Myocyte (in vitro differentiated cells): ENCODE results near the gene TRA2B. TPM values are rescaled to one million over a fixed set of nuclear protein-coding genes. Genes with fewer than 3 reads are reported as not detected.
A peak's percentile ranks its signal among the peaks of the same experiment; 100 is the strongest.
"Not testable (repeated sequence)": the region's sequence is repeated elsewhere in the genome, so short reads cannot be mapped to it uniquely, and the experiment has no call there.

ENCODE experiments used
- DNase-seq: peaks from one replicate; pipeline ENCODE4 v3.0.0-alpha.2; 2012; ENCODE audit warnings: low read depth
- total RNA-seq: library from RNA; depleted of rRNA; stranded (reverse); fragments of >200 nt; gene quantifications from 2 replicates; pipeline ENCODE4 v1.2.3, GENCODE V29; 2014

The TRA2B gene
- total RNA-seq, 1 donor from 2014 or later = 114 TPM

GRCh38 chr3:185929192-185930151 is 8.3 kb downstream of the TRA2B start:
- no peak for DNase-seq

- DNase-seq = no peak
Measured at GRCh38 chr3:185928496-185928895, 9.3 kb downstream of the TRA2B start.

GRCh38 chr3:185927501-185928200 is 10.2 kb downstream of the TRA2B start:
- DNase-seq = no peak

- DNase-seq = no peak
Measured at GRCh38 chr3:185926445-185926844, 11.4 kb downstream of the TRA2B start.

GRCh38 chr3:185925353-185925752 is 12.5 kb downstream of the TRA2B start:
- no peak for DNase-seq

GRCh38 chr3:185924375-185924774 is 13.4 kb downstream of the TRA2B start:
- no peak for DNase-seq

- no peak for DNase-seq
Measured at GRCh38 chr3:185920184-185920583, 17.6 kb downstream of the TRA2B start.

GRCh38 chr3:185916042-185916833 is 21.6 kb downstream of the TRA2B start:
- no peak for DNase-seq

- DNase-seq = no peak
Measured at GRCh38 chr3:185915642-185916041, 22.2 kb downstream of the TRA2B start.

- DNase-seq = no peak
Measured at GRCh38 chr3:185914911-185915629, 22.7 kb downstream of the TRA2B start.

GRCh38 chr3:185912929-185913901 is 24.6 kb downstream of the TRA2B start:
- DNase-seq = no peak

- DNase-seq = no peak
Measured at GRCh38 chr3:185912512-185912911, 25.3 kb downstream of the TRA2B start.

- DNase-seq = not testable (repeated sequence)
Measured at GRCh38 chr3:185911076-185911448, 26.8 kb downstream of the TRA2B start.

GRCh38 chr3:185910322-185911075 is 27.3 kb downstream of the TRA2B start:
- not testable (repeated sequence) for DNase-seq

- not testable (repeated sequence) for DNase-seq
Measured at GRCh38 chr3:185909913-185910312, 27.9 kb downstream of the TRA2B start.

GRCh38 chr3:185900228-185900627 is 37.6 kb downstream of the TRA2B start:
- peak; percentile 83 for DNase-seq

- no peak for DNase-seq
Measured at GRCh38 chr3:185896636-185897035, 41.2 kb downstream of the TRA2B start.

GRCh38 chr3:185887066-185887465 is 50.7 kb downstream of the TRA2B start:
- peak; percentile 13 for DNase-seq

GRCh38 chr3:185884641-185885040 is 53.2 kb downstream of the TRA2B start:
- no peak for DNase-seq
